Measurements from ENCODE around the gene LHX4. TPM values are rescaled to one million over a fixed set of nuclear protein-coding genes. Genes with fewer than 3 reads are reported as not detected.

Gene LHX4
- total and polyA plus RNA-seq, 7 donors: 0.44 to 0.92 (median 0.60) TPM; not detected in 4

DNA sequence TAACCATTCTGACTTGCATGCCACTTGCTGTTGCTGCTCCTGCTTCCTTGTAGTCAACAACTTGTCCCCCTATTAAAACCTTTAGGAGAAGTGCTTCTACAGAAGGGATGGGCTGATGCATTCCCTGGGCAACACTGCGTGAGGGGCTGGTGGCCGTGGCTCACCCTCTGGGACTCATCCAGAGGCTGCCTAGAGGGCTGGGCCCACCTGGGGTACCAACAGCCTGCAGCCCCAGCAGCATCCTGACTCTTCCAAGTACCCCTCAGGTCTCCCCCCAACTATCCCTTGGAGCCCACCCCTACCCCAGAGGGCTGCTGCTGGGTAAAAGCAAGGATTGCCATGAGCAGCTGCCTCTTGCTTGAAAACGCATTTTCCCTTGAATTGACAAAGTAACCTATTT lies 34.7 kb upstream of the LHX4 start:
- TF ChIP-seq, protein P1, sequence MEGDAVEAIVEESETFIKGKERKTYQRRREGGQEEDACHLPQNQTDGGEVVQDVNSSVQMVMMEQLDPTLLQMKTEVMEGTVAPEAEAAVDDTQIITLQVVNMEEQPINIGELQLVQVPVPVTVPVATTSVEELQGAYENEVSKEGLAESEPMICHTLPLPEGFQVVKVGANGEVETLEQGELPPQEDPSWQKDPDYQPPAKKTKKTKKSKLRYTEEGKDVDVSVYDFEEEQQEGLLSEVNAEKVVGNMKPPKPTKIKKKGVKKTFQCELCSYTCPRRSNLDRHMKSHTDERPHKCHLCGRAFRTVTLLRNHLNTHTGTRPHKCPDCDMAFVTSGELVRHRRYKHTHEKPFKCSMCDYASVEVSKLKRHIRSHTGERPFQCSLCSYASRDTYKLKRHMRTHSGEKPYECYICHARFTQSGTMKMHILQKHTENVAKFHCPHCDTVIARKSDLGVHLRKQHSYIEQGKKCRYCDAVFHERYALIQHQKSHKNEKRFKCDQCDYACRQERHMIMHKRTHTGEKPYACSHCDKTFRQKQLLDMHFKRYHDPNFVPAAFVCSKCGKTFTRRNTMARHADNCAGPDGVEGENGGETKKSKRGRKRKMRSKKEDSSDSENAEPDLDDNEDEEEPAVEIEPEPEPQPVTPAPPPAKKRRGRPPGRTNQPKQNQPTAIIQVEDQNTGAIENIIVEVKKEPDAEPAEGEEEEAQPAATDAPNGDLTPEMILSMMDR (IDR thresholded peaks at IDR 0.05): no peak
- TF ChIP-seq POLR2AphosphoS5 (IDR thresholded peaks at IDR 0.05): no peak
- no peak for TF ChIP-seq EP300 (IDR thresholded peaks at IDR 0.05)
- TF ChIP-seq POLR2A (IDR thresholded peaks at IDR 0.05): no peak
- no peak overlapping the region for H3K4me3 ChIP-seq
- H3K27ac ChIP-seq: no peak overlapping the region
- DNase-seq: no peak
- WGBS, 2 donors: 92 to 95% methylated on average over 3 of the region's 3 CpGs
- H3K9me3 ChIP-seq: no peaks in the 10 kb centered on the region
- intact Hi-C loops (cut with DNase I): no loop called here
- H3K27me3 ChIP-seq: no peaks in the 10 kb centered on the region
- peaks cover 8 to 57% (median 17%) of the 10 kb centered on the region in 4 donors for H3K36me3 ChIP-seq
- H3K4me1 ChIP-seq: no peaks in the 10 kb centered on the region

DNA sequence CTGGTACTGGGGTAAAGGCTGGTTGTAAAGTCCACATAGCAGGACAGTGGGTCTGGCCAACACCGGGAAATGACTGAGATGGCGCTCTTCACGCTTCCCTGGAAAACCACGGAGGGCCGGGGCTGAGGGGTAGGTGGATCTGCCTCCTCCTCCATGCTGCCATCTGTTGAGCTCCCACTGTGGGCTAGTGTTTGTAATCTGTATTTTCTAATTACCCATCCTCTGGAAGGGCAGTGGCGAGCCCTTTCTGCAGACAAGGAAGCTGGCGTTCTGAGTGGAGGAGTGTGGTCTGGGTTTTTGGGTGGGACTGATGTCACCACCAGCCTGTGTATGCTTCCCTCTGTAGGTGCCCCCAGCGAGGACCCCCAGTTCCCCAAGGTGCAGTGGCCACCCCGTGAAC lies 34.1 kb upstream of the LHX4 start:
- no peak for DNase-seq
- no peaks in the 10 kb centered on the region for H3K4me1 ChIP-seq
- H3K9me3 ChIP-seq: no peaks in the 10 kb centered on the region
- no peak for TF ChIP-seq POLR2AphosphoS5 (IDR thresholded peaks at IDR 0.05)
- TF ChIP-seq EP300 (IDR thresholded peaks at IDR 0.05): no peak
- TF ChIP-seq, protein P1 (IDR thresholded peaks at IDR 0.05): no peak
- no peak for TF ChIP-seq POLR2A (IDR thresholded peaks at IDR 0.05)
- no peak overlapping the region for H3K27ac ChIP-seq
- H3K4me3 ChIP-seq: no peak overlapping the region
- H3K27me3 ChIP-seq: no peaks in the 10 kb centered on the region
- WGBS, 2 donors: 94 to 95% methylated on average over 9 of the region's 9 CpGs
- H3K36me3 ChIP-seq: peaks cover 4 to 52% (median 12%) of the 10 kb centered on the region in 4 donors
- intact Hi-C loops (cut with DNase I): no loop called here

DNA sequence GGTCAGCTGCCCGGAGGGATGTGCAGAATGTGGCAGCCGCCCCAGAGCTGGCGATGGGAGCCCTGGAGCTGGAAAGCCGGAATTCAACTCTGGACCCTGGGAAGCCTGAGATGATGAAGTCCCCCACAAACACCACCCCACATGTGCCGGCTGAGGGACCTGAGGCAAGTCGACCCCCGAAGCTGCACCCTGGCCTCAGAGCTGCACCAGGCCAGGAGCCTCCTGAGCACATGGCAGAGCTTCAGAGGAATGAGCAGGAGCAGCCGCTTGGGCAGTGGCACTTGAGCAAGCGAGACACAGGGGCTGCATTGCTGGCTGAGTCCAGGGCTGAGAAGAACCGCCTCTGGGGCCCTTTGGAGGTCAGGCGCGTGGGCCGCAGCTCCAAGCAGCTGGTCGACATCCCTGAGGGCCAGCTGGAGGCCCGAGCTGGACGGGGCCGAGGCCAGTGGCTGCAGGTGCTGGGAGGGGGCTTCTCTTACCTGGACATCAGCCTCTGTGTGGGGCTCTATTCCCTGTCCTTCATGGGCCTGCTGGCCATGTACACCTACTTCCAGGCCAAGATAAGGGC lies 33.5 kb upstream of the LHX4 start:
- WGBS, 2 donors: 94% methylated on average over 17 of the region's 17 CpGs
- no peak for DNase-seq
- intact Hi-C loops (cut with DNase I): no loop called here
- H3K4me1 ChIP-seq: no peaks in the 10 kb centered on the region
- H3K27me3 ChIP-seq: no peaks in the 10 kb centered on the region
- H3K36me3 ChIP-seq: peaks cover 0 to 45% (median 9%) of the 10 kb centered on the region in 4 donors
- no peaks in the 10 kb centered on the region for H3K9me3 ChIP-seq
- H3K4me3 ChIP-seq: no peak overlapping the region
- no peak overlapping the region for H3K27ac ChIP-seq
- TF ChIP-seq POLR2A (IDR thresholded peaks at IDR 0.05) (no peak), EP300 (IDR thresholded peaks at IDR 0.05) (no peak), POLR2AphosphoS5 (IDR thresholded peaks at IDR 0.05) (no peak)
- TF ChIP-seq, protein P1 (IDR thresholded peaks at IDR 0.05): no peak

DNA sequence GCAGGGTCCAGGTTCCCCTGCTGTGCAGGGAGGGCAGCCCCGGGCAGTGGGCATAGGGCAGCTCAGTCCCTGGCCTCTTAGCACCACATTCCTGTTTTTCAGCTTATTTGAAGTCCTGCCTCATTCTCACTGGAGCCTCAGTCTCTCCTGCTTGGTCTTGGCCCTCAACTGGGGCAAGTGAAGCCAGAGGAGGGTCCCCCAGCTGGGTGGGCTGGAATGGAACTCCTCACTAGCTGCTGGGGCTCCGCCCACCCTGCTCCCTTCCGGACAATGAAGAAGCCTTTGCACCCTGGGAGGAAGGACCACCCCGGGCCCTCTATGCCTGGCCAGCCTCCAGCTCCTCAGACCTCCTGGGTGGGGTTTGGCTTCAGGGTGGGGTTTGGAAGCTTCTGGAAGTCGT lies 32.8 kb upstream of the LHX4 start:
- Histone ChIP-seq H3K27me3 (no peaks in the 10 kb centered on the region), H3K4me1 (no peaks in the 10 kb centered on the region), H3K36me3 (peaks cover 0 to 38% (median 8%) of the 10 kb centered on the region in 4 donors), H3K4me3 (no peak overlapping the region), H3K9me3 (no peaks in the 10 kb centered on the region), H3K27ac (no peak overlapping the region)
- TF ChIP-seq POLR2A (IDR thresholded peaks at IDR 0.05) (no peak), EP300 (IDR thresholded peaks at IDR 0.05) (no peak), POLR2AphosphoS5 (IDR thresholded peaks at IDR 0.05) (no peak)
- TF ChIP-seq, protein P1 (IDR thresholded peaks at IDR 0.05): no peak
- 85% methylated on average over 5 of the region's 5 CpGs for WGBS, 2 donors
- no peak for DNase-seq
- intact Hi-C loops (cut with DNase I): no loop called here

DNA sequence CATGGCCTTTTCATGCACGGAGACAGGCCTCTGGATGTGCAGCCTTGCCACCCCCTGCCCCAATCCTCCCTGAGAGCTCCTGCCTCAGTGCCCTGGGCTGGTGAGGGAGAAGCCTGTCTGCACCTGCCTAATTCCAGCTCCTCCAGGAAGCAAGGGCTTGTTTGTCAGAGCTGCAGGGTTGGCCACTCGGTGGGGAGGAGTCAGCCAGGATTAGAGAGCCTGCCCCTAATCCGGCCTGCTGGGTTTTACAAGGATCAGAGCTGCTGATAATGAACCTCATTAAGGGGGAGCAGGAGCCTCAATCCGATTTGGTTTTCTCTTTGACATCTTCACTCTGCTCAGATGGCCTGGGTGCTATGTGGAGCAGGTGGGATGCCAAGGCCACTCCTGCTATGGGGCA lies 31.9 kb upstream of the LHX4 start:
- 57 to 80% methylated on average over 4 of the region's 4 CpGs for WGBS, 2 donors
- Histone ChIP-seq H3K9me3 (no peaks in the 10 kb centered on the region), H3K27me3 (no peaks in the 10 kb centered on the region), H3K4me1 (no peaks in the 10 kb centered on the region), H3K4me3 (no peak overlapping the region), H3K36me3 (peaks cover 0 to 36% (median 8%) of the 10 kb centered on the region in 4 donors), H3K27ac (no peak overlapping the region)
- DNase-seq: no peak
- intact Hi-C loops (cut with DNase I): no loop called here
- TF ChIP-seq, protein P1 (IDR thresholded peaks at IDR 0.05): no peak
- TF ChIP-seq POLR2A (IDR thresholded peaks at IDR 0.05) (no peak), EP300 (IDR thresholded peaks at IDR 0.05) (no peak), POLR2AphosphoS5 (IDR thresholded peaks at IDR 0.05) (no peak)
